OCI-LY3 (cell line): ENCODE measurements around the gene PIP5K1A.
"Not testable (repeated sequence)": the region's sequence is repeated elsewhere in the genome, so short reads cannot be mapped to it uniquely, and the experiment has no call there.

ENCODE experiments used
- H2AFZ ChIP-seq: fragments of 200-600, 300-600 bp; shearing (Covaris generic); 2 replicates; pipeline ENCODE4 v1.6.0; 2014; ENCODE audit warnings: antibody characterized with exemption, low read depth, low read length
- H3K27ac ChIP-seq: fragments of 200-600, 300-600 bp; sonication (generic); 2 replicates; pipeline ENCODE4 v1.5.1; 2014; ENCODE audit warnings: mild to moderate bottlenecking, low read length, moderate library complexity, mixed read lengths
- H3K27me3 ChIP-seq: fragments of 200-600, 300-600 bp; sonication (generic); 2 replicates; pipeline ENCODE4 v1.6.1; 2014; ENCODE audit warnings: low read depth, low read length, mixed read lengths
- H3K36me3 ChIP-seq: fragments of 200-600, 300-600 bp; sonication (generic); replicated peaks from 2 replicates; pipeline ENCODE3; 2014; ENCODE audit warnings: low read depth, low read length, mixed read lengths
- H3K4me1 ChIP-seq: fragments of 300-600, 200-600 bp; sonication (generic); 2 replicates; pipeline ENCODE4 v1.6.1; 2014; ENCODE audit warnings: low read length, mixed read lengths
- H3K4me2 ChIP-seq: fragments of 200-600, 300-600 bp; sonication (generic); 2 replicates; pipeline ENCODE4 v1.6.1; 2014; ENCODE audit warnings: low read length, mixed read lengths
- H3K4me3 ChIP-seq: fragments of 300-600, 200-600 bp; sonication (generic); 2 replicates; pipeline ENCODE4 v1.5.1; 2014; ENCODE audit warnings: antibody characterized with exemption, mild to moderate bottlenecking, low read length, moderate library complexity
- H3K79me2 ChIP-seq: fragments of 300-600, 200-600 bp; shearing (Covaris generic); 2 replicates; pipeline ENCODE4 v1.6.1; 2014; ENCODE audit warnings: mild to moderate bottlenecking, low read length, mixed read lengths
- H3K9ac ChIP-seq: fragments of 300-600, 200-600 bp; shearing (Covaris generic); 2 replicates; pipeline ENCODE4 v1.6.0; 2014; ENCODE audit warnings: mild to moderate bottlenecking, low read length, moderate library complexity
- H3K9me3 ChIP-seq: fragments of 200-600, 300-600 bp; shearing (Covaris generic); 2 replicates; pipeline ENCODE4 v1.6.1; 2014; ENCODE audit warnings: low read length, mixed read lengths; ENCODE audit not compliant: insufficient read depth
- H4K20me1 ChIP-seq: fragments of 200-600, 300-600 bp; sonication (generic); 2 replicates; pipeline ENCODE4 v1.6.1; 2016; ENCODE audit warnings: low read length, mixed read lengths; ENCODE audit not compliant: insufficient read depth
- EZH2phosphoT487 ChIP-seq: fragments of 200-600 bp; shearing (Covaris generic); IDR thresholded peaks from 2 replicates; pipeline ENCODE4 v1.6.1; 2018; ENCODE audit warnings: antibody characterized with exemption, mixed run types, low read depth
- TF ChIP-seq, protein P1 (sequence below): fragments of 200-600, 300-600 bp; sonication (generic); IDR thresholded peaks from 2 replicates; pipeline ENCODE4 v1.5.1; 2014; ENCODE audit warnings: antibody characterized with exemption, low read length, low read depth

Gene PIP5K1A

DNA sequence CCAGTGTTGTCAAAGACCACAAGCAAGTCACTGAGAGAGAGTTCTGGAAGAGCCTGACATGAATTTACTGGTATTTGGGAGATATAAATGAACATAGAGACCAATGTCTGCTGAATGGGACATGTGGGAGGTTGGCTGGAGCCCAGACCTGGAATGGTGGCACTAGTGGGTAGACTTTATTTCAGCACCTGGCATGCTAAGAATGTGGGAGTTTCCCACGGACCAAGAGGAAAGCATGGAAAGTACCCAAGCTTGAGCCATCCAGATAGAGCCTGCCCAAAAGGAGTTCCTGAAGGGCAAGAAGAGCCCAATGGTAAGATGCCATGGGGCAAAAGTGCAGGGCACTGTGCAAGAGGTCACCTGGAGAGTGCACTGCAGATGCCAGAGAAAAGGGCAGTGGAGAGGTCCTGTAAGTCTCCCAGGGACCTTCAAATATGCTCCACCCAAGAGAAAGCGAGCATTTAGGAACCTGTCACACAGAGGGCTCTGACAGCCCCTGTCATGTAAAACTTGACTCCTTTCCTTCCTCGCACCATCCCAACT lies 75.6 kb downstream of the PIP5K1A start:
- no peak for TF ChIP-seq EZH2phosphoT487
- TF ChIP-seq, protein P1, sequence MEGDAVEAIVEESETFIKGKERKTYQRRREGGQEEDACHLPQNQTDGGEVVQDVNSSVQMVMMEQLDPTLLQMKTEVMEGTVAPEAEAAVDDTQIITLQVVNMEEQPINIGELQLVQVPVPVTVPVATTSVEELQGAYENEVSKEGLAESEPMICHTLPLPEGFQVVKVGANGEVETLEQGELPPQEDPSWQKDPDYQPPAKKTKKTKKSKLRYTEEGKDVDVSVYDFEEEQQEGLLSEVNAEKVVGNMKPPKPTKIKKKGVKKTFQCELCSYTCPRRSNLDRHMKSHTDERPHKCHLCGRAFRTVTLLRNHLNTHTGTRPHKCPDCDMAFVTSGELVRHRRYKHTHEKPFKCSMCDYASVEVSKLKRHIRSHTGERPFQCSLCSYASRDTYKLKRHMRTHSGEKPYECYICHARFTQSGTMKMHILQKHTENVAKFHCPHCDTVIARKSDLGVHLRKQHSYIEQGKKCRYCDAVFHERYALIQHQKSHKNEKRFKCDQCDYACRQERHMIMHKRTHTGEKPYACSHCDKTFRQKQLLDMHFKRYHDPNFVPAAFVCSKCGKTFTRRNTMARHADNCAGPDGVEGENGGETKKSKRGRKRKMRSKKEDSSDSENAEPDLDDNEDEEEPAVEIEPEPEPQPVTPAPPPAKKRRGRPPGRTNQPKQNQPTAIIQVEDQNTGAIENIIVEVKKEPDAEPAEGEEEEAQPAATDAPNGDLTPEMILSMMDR, result no peak
- Histone ChIP-seq H3K36me3 (peaks cover 17% of the 10 kb centered on the region), H3K9ac (no peak overlapping the region), H3K4me1 (peaks cover 13% of the 10 kb centered on the region), H3K4me3 (no peak overlapping the region), H3K27ac (no peak overlapping the region), H3K9me3 (no peaks in the 10 kb centered on the region), H3K4me2 (no peak overlapping the region), H2AFZ (no peak overlapping the region), H4K20me1 (no peaks in the 10 kb centered on the region), H3K27me3 (no peaks in the 10 kb centered on the region), H3K79me2 (no peaks in the 10 kb centered on the region)

DNA sequence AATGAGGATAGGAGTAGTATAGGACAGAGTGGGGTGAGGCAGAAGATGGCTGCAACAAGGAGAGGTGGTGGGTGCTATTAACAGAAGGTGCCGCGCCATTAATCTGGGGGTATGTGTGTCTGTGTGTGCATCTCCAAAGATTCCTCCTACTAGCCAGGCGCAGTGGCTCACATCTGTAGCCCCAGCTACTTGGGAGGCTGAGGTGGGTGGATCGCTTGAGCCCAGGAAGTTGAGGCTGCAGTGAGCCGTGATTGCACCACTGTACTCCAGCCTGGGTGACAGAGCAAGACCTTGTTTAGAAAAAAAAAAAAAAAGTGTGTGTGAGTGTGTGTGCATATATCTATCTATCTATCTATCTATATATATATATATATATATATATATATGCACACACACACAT lies 77.0 kb downstream of the PIP5K1A start:
- not testable (repeated sequence) for H3K79me2 ChIP-seq, H3K9me3 ChIP-seq, H4K20me1 ChIP-seq, H3K27ac ChIP-seq, H3K4me2 ChIP-seq, H3K9ac ChIP-seq, H3K27me3 ChIP-seq, H3K4me3 ChIP-seq, H2AFZ ChIP-seq
- peaks cover 11% of the 10 kb centered on the region for H3K36me3 ChIP-seq
- H3K4me1 ChIP-seq, result peaks cover 13% of the 10 kb centered on the region

DNA sequence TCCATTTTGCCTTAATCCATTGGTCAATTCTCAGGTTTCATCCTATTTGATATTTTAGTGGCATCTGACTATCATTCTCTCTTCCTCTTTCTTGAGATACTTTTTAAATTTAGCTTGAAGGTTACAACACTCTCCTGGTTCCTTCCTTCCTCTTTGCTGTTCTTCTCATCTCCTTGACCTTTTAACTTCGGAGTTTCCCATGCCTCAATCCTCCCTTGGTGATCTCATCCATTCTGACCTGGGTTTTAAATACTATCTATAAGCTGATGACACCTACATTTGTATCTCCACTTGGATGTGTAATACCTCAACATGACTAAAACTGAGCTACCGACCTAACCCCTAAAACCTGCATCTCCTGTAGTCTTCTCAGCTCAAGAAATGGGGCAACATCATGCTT lies 78.9 kb downstream of the PIP5K1A start:
- H3K9ac ChIP-seq, result no peak overlapping the region; the same call in 1 of the 2 replicates
- H3K79me2 ChIP-seq, result no peaks in the 10 kb centered on the region; the same call in 1 of the 2 replicates
- no peaks in the 10 kb centered on the region for H3K9me3 ChIP-seq
- peak overlapping the region; percentile 41 for H3K27ac ChIP-seq
- peaks cover 8% of the 10 kb centered on the region for H3K36me3 ChIP-seq
- peak overlapping the region; percentile 12; the same call in 1 of the 2 replicates for H2AFZ ChIP-seq
- no peaks in the 10 kb centered on the region for H4K20me1 ChIP-seq
- H3K4me1 ChIP-seq, result peaks cover 17% of the 10 kb centered on the region
- H3K27me3 ChIP-seq, result no peaks in the 10 kb centered on the region
- peak overlapping the region; percentile 53 for H3K4me2 ChIP-seq
- TF ChIP-seq, protein P1, result no peak
- TF ChIP-seq EZH2phosphoT487, result no peak
- peak overlapping the region; percentile 6; the same call in 1 of the 2 replicates for H3K4me3 ChIP-seq

DNA sequence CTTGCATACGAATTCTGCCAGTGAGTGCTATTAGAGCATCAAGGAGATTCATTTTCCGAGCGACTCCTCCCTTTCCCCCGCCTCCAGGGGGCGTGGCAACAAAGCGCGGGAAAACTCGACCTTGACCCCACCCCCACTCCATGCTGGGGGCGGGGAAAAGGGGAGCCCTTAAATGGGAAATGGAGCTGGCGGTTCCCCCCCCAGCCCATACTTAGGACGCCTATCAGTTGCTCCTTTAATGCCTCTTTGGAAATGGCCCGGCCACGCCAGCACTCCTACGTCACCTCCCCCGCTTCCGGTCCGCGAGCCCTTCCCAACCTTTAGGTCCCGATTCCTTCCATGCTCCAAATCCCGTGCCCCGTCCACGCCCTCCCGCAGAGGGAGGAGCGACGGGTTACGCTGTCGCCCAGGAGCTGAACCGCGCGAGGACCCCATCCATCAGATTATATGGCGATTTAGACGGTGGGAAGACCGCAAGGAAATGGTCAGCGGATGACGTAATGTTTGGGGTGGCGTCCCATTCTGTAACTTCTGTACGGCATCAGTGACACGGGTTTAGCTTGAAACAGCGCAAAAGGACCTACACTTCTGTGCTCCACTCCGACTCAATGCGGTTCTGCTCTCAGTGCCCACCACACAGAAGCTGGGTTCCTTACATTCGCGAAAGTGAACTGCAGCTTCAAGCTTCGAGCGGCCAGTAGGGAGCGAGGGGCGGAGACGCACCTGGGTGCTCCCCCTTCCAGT lies 83.0 kb downstream of the PIP5K1A start:
- H3K4me1 ChIP-seq, result peaks cover 26% of the 10 kb centered on the region
- peak overlapping the region; percentile 83 for H3K9ac ChIP-seq
- TF ChIP-seq, protein P1, result no peak
- no peak for TF ChIP-seq EZH2phosphoT487
- peaks cover 32% of the 10 kb centered on the region for H3K79me2 ChIP-seq
- peak overlapping the region; percentile 73 for H3K4me2 ChIP-seq
- peak overlapping the region; percentile 86 for H3K27ac ChIP-seq
- peak overlapping the region; percentile 80 for H3K4me3 ChIP-seq
- H3K9me3 ChIP-seq, result no peaks in the 10 kb centered on the region
- peaks cover 9% of the 10 kb centered on the region for H3K36me3 ChIP-seq
- H4K20me1 ChIP-seq, result peaks cover 12% of the 10 kb centered on the region; the same call in 1 of the 2 replicates
- H2AFZ ChIP-seq, result peak overlapping the region; percentile 77
- H3K27me3 ChIP-seq, result no peaks in the 10 kb centered on the region
